ENCODE data around the gene LYPD3.
A peak's percentile ranks its signal among the peaks of the same experiment; 100 is the strongest.
"Not testable (repeated sequence)": the region's sequence is repeated elsewhere in the genome, so short reads cannot be mapped to it uniquely, and the experiment has no call there.

LYPD3 gene

GRCh38 chr19:43465468-43466120 is at the start of gene LYPD3:
LYPD3 (minus strand) TSS chr19:43465608; CDS start chr19:43465571, 37 bp downstream.
- Histone ChIP-seq H3K27ac (peak within 1 kb of the TSS; percentile 68 to 94 (median 86)), H3K4me3 (peak within 1 kb of the TSS; percentile 45 to 66 (median 52))

- not testable (repeated sequence) for H3K27ac ChIP-seq
Measured at GRCh38 chr19:43512399-43512798, 47.0 kb upstream of the LYPD3 start.

GRCh38 chr19:43511324-43511723 is 45.9 kb upstream of the LYPD3 start:
- Histone ChIP-seq H3K27ac (no peak overlapping the region), H3K4me3 (no peak overlapping the region)

More at GRCh38 chr19:43512399-43512798, 47.0 kb upstream of the LYPD3 start:
- H3K4me3 ChIP-seq: not testable (repeated sequence)

- Histone ChIP-seq H3K4me3 (no peak overlapping the region), H3K27ac (no peak overlapping the region)
Measured at GRCh38 chr19:43510713-43511112, 45.3 kb upstream of the LYPD3 start.

GRCh38 chr19:43507880-43508279 is 42.5 kb upstream of the LYPD3 start:
- no peak overlapping the region for H3K4me3 ChIP-seq
- H3K27ac ChIP-seq: peak overlapping the region in 1 of 21 experiments; percentile 37

GRCh38 chr19:43506629-43507028 is 41.2 kb upstream of the LYPD3 start:
- Histone ChIP-seq H3K4me3 (no peak overlapping the region), H3K27ac (no peak overlapping the region)

- no peak overlapping the region for H3K27ac ChIP-seq
- no peak overlapping the region for H3K4me3 ChIP-seq
Measured at GRCh38 chr19:43505941-43506340, 40.5 kb upstream of the LYPD3 start.

GRCh38 chr19:43505186-43505456 is 39.7 kb upstream of the LYPD3 start:
- Histone ChIP-seq H3K4me3 (peak overlapping the region in 2 of 7 experiments; percentile 61 to 71), H3K27ac (peak overlapping the region in 18 of 21 experiments; percentile 41 to 94 (median 88))

GRCh38 chr19:43504426-43505185 is 39.2 kb upstream of the LYPD3 start, which contains the start of gene PHLDB3:
PHLDB3 (minus strand) TSS chr19:43504746; CDS start chr19:43504118, 628 bp downstream.
- peak within 1 kb of the TSS; percentile 61 to 87 (median 72) for H3K4me3 ChIP-seq
- H3K27ac ChIP-seq: peak within 1 kb of the TSS; percentile 40 to 94 (median 88)

- peak overlapping the region; percentile 40 to 94 (median 88) for H3K27ac ChIP-seq
- H3K4me3 ChIP-seq: peak overlapping the region; percentile 61 to 87 (median 72)
Measured at GRCh38 chr19:43503501-43504425, 38.4 kb upstream of the LYPD3 start.

GRCh38 chr19:43502419-43502976 is 37.1 kb upstream of the LYPD3 start:
- peak overlapping the region in 2 of 7 experiments; percentile 71 to 72 for H3K4me3 ChIP-seq
- peak overlapping the region in 1 of 21 experiments; percentile 84 for H3K27ac ChIP-seq

GRCh38 chr19:43501661-43502418 is 36.4 kb upstream of the LYPD3 start:
- Histone ChIP-seq H3K27ac (no peak overlapping the region), H3K4me3 (no peak overlapping the region)

- Histone ChIP-seq H3K27ac (peak overlapping the region in 1 of 21 experiments; percentile 11), H3K4me3 (no peak overlapping the region)
Measured at GRCh38 chr19:43499042-43499441, 33.6 kb upstream of the LYPD3 start.

GRCh38 chr19:43498233-43498842 is 32.9 kb upstream of the LYPD3 start:
- Histone ChIP-seq H3K27ac (no peak overlapping the region), H3K4me3 (no peak overlapping the region)

- no peak overlapping the region for H3K27ac ChIP-seq
Measured at GRCh38 chr19:43496960-43497359, 31.6 kb upstream of the LYPD3 start.

GRCh38 chr19:43495082-43495481 is 29.7 kb upstream of the LYPD3 start:
- no peak overlapping the region for H3K27ac ChIP-seq
- H3K4me3 ChIP-seq: no peak overlapping the region

More at GRCh38 chr19:43496960-43497359, 31.6 kb upstream of the LYPD3 start:
- no peak overlapping the region for H3K4me3 ChIP-seq

- no peak overlapping the region for H3K4me3 ChIP-seq
- H3K27ac ChIP-seq: no peak overlapping the region
Measured at GRCh38 chr19:43490759-43491158, 25.4 kb upstream of the LYPD3 start.

- Histone ChIP-seq H3K4me3 (no peak overlapping the region), H3K27ac (no peak overlapping the region)
Measured at GRCh38 chr19:43489979-43490599, 24.7 kb upstream of the LYPD3 start.

Measured in skin epidermis (tissue), 12 donors.